ENCODE data around the gene RAPGEF4.

RAPGEF4 gene

DNA sequence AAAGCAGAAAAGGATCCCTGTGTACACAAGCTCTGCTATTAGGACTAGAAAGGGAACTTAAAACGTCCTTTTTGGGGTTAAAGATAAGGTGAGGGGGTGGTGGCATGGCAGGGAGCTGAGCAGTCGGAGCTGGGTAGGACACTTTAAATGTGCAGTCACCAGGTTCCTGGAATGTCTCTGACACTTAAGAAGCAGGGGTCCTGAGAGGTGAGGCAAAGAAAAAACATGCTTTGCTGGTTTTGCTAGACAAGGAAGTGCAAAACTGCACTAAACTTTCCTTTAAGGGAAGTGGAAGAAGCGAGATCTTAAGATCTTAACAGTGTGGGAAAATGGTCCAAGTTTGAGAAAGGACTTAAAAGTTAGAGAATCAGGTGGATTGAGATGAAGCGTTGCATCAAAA is 240.5 kb downstream of the RAPGEF4 start:
- DNase-seq, result peak in 1 of 2 experiments; percentile 12

- no peak for DNase-seq
Observed at GRCh38 chr2:172976816-172977215, 241.2 kb downstream of the RAPGEF4 start.

GRCh38 chr2:172977270-172978062 is 241.8 kb downstream of the RAPGEF4 start:
- DNase-seq, result peak; percentile 15 to 20

DNA sequence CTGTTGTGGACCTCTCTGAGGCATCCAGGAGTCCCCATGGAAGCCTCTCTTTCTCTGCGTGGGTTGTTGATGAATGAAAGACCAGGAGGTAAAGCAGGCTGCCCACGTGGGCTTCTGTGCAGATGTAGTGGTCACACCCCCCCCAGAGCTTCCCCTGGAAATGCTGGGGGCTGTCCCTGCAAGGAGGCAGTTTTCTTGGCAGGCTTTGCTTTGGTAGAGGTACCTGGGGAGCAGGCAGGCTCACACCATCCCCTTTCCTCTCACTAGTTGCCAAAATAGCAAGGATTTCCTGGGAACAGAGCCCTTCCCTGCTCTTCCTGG is 242.4 kb downstream of the RAPGEF4 start:
- DNase-seq, result no peak

GRCh38 chr2:172985139-172985892 is 249.7 kb downstream of the RAPGEF4 start:
- no peak for DNase-seq

DNA sequence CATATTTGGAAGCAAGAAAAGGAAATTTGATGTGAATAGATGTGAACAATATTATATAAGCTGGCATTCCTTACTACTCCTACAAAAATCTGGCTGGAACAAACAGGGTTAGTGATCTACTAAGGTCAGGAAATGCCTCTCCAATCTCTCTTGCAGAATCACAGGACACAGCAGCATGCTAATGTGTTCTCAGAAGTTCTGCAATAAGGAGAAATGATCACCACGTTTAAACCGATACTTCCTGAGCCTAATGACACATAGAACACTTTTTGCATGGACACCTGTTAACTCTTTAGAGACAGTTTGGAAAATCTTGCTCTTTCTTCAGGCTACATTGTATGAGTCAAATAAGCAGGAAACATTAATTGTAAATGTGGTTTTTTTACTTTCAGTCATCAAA is 250.4 kb downstream of the RAPGEF4 start:
- peak; percentile 28 to 36 for DNase-seq

DNA sequence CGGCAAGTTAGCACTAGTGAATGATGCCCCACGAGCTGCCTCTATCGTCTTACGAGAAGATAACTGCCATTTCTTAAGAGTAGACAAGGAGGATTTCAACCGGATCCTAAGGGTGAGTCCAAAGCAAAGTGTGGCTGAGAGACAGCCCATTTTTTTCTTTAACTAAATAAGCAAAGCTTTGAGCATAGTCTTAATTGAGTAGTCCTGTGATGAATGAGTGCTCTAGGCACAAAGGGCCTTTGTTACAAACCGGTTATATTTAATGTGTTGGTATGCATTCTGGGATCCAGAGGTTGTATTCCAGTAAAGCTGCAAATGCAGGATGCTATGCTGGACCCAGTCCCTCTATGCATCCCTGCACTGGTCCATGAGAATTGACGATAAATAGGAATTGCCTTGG is 253.1 kb downstream of the RAPGEF4 start:
- DNase-seq, result no peak

DNA sequence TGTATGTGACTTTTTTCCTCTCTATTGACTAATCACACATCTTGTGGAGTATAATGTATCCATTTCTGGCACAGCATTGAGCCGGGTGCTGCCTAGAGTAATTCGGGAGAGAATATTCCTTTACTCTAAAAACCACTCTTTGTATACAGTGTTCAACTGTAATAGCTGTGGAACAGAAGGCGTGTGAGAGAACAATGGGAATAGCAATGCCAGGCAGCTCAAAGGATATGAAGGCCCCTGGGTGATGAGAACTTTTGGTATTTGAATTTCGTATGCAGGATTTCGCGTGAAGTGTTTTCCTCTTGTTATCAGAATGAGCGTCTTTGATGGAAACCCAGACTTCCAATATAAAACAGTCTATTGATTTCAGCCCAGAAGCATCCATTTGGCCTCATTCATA is 255.4 kb downstream of the RAPGEF4 start:
- DNase-seq, result no peak

- DNase-seq, result no peak
Observed at GRCh38 chr2:172993139-172993538, 257.5 kb downstream of the RAPGEF4 start.

GRCh38 chr2:172993931-172994717 is 258.5 kb downstream of the RAPGEF4 start:
- no peak for DNase-seq

GRCh38 chr2:172994864-172995263 is 259.2 kb downstream of the RAPGEF4 start:
- no peak for DNase-seq

GRCh38 chr2:172995323-172996244 is 259.9 kb downstream of the RAPGEF4 start:
- peak; percentile 45 to 71 for DNase-seq

DNA sequence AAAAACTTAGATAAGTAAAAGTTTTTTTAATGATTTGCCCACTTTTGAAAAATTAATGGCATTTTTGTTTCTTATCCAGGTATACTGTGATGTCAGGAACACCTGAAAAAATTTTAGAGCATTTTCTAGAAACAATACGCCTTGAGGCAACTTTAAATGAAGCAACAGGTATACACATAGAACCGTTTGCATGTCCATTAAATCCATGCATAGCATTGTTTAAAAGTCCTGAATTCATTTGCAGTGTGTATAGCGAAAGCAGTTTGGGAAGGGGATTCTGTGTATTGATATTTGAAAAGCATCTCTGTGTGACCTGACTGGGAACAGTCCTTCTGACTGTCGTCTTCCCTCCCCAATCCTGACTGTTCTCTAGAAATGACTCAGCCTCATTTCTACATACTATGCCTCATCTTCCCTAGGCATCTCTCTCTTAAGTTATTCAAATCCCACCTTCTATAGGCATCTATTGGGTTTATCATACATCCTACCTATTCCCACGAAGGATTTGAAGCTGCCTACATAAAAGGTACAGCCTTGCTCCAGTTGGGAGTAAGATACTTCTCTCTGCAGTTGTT is 260.8 kb downstream of the RAPGEF4 start:
- no peak for DNase-seq

- no peak for DNase-seq
Observed at GRCh38 chr2:172997031-172997430, 261.4 kb downstream of the RAPGEF4 start.

DNA sequence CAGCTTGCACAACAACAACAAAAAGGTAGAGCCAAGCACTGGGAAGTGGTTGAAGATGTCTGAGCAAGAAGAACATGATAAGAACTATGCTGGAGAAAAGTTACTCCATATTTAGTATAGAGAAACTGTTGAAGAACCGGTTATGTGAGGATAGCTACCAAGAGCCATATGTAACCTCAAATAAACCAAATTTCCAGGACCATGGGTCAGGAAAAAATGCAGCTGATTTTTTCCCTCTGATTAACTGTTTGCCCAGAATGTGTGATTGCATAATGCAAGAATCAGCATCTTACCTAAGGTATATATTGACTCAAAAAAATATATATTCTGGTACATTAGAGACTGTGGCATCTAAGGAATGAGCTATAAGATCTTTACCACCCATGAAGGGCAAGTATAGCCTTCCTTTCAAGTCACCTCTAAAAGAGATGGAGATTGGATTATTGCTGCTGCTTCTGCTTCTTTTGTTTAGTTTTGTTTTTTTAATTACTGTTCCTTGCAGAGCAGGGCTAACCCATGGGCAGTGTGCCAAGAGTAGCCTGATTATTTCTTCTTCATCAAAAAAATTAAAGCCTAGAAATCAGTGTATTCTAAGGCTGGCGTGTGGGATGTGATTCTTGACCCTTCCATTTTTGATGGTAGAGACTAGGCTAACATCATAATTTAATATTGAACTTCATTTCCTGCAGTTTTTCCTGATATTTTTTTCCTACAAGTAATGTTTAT is 263.1 kb downstream of the RAPGEF4 start:
- DNase-seq, result no peak

- no peak for DNase-seq
Observed at GRCh38 chr2:172999641-173000386, 264.2 kb downstream of the RAPGEF4 start.

GRCh38 chr2:173001664-173002604 is 266.3 kb downstream of the RAPGEF4 start:
- no peak for DNase-seq

- no peak for DNase-seq
Observed at GRCh38 chr2:173002751-173003541, 267.3 kb downstream of the RAPGEF4 start.

DNA sequence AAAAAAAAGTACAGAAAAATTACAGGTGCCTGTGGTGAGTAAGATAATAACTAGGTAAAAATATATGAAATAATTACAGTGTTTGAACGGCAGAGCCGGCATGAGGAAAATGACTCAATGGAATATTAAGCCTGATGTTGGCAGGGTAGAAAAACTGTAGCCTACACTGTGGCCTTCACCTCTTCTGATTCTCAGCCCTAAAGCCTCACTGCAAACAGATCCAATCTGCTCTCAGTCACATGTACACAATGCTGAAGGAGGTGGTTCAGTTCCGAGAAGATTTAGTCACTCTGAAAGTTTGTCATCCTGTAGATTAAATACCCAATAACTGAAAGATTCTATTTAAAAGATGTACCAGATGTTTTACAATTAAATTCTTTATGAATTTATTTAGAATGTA is 273.1 kb downstream of the RAPGEF4 start:
- DNase-seq, result no peak
